Liver (tissue), 9 donors: ENCODE results near the gene WWC2. TPM values are rescaled to one million over a fixed set of nuclear protein-coding genes. Genes with fewer than 3 reads are reported as not detected.

Experiments used
- DNase-seq: peaks from one replicate; pipeline ENCODE4 v3.0.0-alpha.2; 2017; ENCODE audit warnings: low spot score
- H3K27ac ChIP-seq, 2 donors: one replicate each; pipeline ENCODE4 v1.7.0; 2013; ENCODE audit warnings: inconsistent platforms in 2 of 2, low read length in 2 of 2, control low read depth in 1 of 2, low read depth in 1 of 2, mild to moderate bottlenecking in 1 of 2
- H3K27me3 ChIP-seq, 4 donors: one replicate each; pipeline versions ENCODE4 v1.6.1 to v1.7.0; 2013; ENCODE audit warnings: low read length in 3 of 4, inconsistent platforms in 1 of 4, mild to moderate bottlenecking in 1 of 4, moderate library complexity in 1 of 4; ENCODE audit not compliant: control insufficient read depth in 4 of 4, insufficient read depth in 4 of 4
- H3K36me3 ChIP-seq, 4 donors: one replicate each; pipeline versions ENCODE4 v1.6.1 to v1.7.0; 2013; ENCODE audit warnings: low read length in 3 of 4, mild to moderate bottlenecking in 3 of 4, low read depth in 1 of 4, moderate library complexity in 1 of 4; ENCODE audit not compliant: control insufficient read depth in 4 of 4, insufficient read depth in 3 of 4
- H3K4me1 ChIP-seq, 4 donors: one replicate each; pipeline versions ENCODE4 v1.6.1 to v1.7.0; 2013; ENCODE audit warnings: low read length in 3 of 4, mild to moderate bottlenecking in 3 of 4, moderate library complexity in 1 of 4; ENCODE audit not compliant: control insufficient read depth in 4 of 4, insufficient read depth in 4 of 4
- H3K4me3 ChIP-seq, 3 donors: one replicate each; pipeline versions ENCODE4 v1.6.1 to v1.7.0; 2013; ENCODE audit warnings: low read length in 3 of 3, control low read depth in 1 of 3, low read depth in 1 of 3, mild to moderate bottlenecking in 1 of 3
- H3K9ac ChIP-seq, 2 donors: one replicate each; pipeline ENCODE4 v1.7.0; 2013; ENCODE audit warnings: low read length in 2 of 2, mild to moderate bottlenecking in 2 of 2, moderate library complexity in 2 of 2, control low read depth in 1 of 2, low read depth in 1 of 2
- H3K9me3 ChIP-seq, 4 donors: one replicate each; pipeline versions ENCODE4 v1.6.1 to v1.7.0; 2013; ENCODE audit warnings: low read length in 3 of 4; ENCODE audit not compliant: control insufficient read depth in 4 of 4
- EGR1 ChIP-seq, 2 donors: IDR thresholded peaks; 2 replicates each; pipeline ENCODE4 v1.6.1; 2016 to 2018; ENCODE audit warnings: antibody characterized with exemption in 2 of 2, low read depth in 2 of 2
- FOXA1 ChIP-seq: IDR thresholded peaks from 2 replicates; pipeline ENCODE4 v1.6.1; 2016; ENCODE audit warnings: antibody characterized with exemption
- FOXA2 ChIP-seq: IDR thresholded peaks from 2 replicates; pipeline ENCODE4 v1.6.1; 2016; ENCODE audit warnings: antibody characterized with exemption
- HNF4G ChIP-seq: IDR thresholded peaks from 2 replicates; pipeline ENCODE4 v1.6.1; 2016; ENCODE audit warnings: antibody characterized with exemption
- JUND ChIP-seq, 2 donors: IDR thresholded peaks; 2 replicates each; pipeline ENCODE4 v1.6.1; 2016; ENCODE audit warnings: antibody characterized with exemption in 2 of 2
- NR2F2 ChIP-seq: IDR thresholded peaks from 2 replicates; pipeline ENCODE4 v1.6.1; 2016; ENCODE audit warnings: antibody characterized with exemption
- RAD21 ChIP-seq, 2 donors: IDR thresholded peaks; 2 replicates each; pipeline ENCODE4 v1.6.1; 2016; ENCODE audit warnings: antibody characterized with exemption in 2 of 2, mild to moderate bottlenecking in 2 of 2
- RXRA ChIP-seq, 2 donors: IDR thresholded peaks; 2 replicates each; pipeline ENCODE4 v1.6.1; 2017 to 2018; ENCODE audit warnings: antibody characterized with exemption in 2 of 2, mild to moderate bottlenecking in 1 of 2
- SP1 ChIP-seq: IDR thresholded peaks from 2 replicates; pipeline ENCODE4 v1.6.1; 2018; ENCODE audit warnings: antibody characterized with exemption, mild to moderate bottlenecking
- TAF1 ChIP-seq: conservative IDR thresholded peaks from 2 replicates; pipeline ENCODE4 v1.6.1; 2016; ENCODE audit warnings: antibody characterized with exemption, mild to moderate bottlenecking
- YY1 ChIP-seq: IDR thresholded peaks from 2 replicates; pipeline ENCODE4 v1.6.1; 2016; ENCODE audit warnings: antibody characterized with exemption, mild to moderate bottlenecking
- WGBS: extraction: QIAGEN DNeasy Blood & Tissue Kit; methylation state at CpG from one replicate; pipeline ENCODE4 v1.1.7; 2013; 5-methylcytosine and 5-hydroxymethylcytosine counted together
- polyA plus RNA-seq, 2 donors: library from polyadenylated mRNA; stranded (reverse) in 1 of 2; unstranded in 1 of 2; fragments of 200-250 nt in 1 of 2; fragments of >200 nt in 1 of 2; fragmentation: Nextera tagmentation in 1 of 2; extraction: Ambion mirVana in 1 of 2; gene quantifications; one replicate each; pipeline versions ENCODE4 v1.2.1 to v1.2.3, GENCODE V29; 2013 to 2015
- total RNA-seq, 2 donors: library from RNA; depleted of rRNA; stranded (reverse); fragments of >200 nt; gene quantifications; one replicate each; pipeline ENCODE4 v1.2.3, GENCODE V29; 2014
- TF ChIP-seq, protein P1 (sequence below): IDR thresholded peaks from 2 replicates; pipeline ENCODE4 v1.6.1; 2016; ENCODE audit warnings: antibody characterized with exemption
- TF ChIP-seq, protein P2 (sequence below): IDR thresholded peaks from 2 replicates; pipeline ENCODE4 v1.6.1; 2016; ENCODE audit warnings: antibody characterized with exemption, mild to moderate bottlenecking
- TF ChIP-seq, protein P3 (sequence below): IDR thresholded peaks from 2 replicates; pipeline ENCODE4 v1.6.1; 2016; ENCODE audit warnings: antibody characterized with exemption
- TF ChIP-seq, protein P4 (sequence below): fragments of 150-350 bp; IDR thresholded peaks from 2 replicates; pipeline ENCODE4 v1.5.1; 2017; ENCODE audit warnings: improper control_type of control experiment, low read depth, low read length; ENCODE audit not compliant: missing input control
- TF ChIP-seq, protein P5 (sequence below): IDR thresholded peaks from 2 replicates; pipeline ENCODE4 v1.6.1; 2016; ENCODE audit warnings: antibody characterized with exemption
- donor health status: healthy.
- donor health status: healthy.
- donor health status: healthy.
- donor health status: healthy.
- donor health status: healthy.

The WWC2 gene
- total and polyA plus RNA-seq, 4 donors = 8.6 to 60.1 (median 13.3) TPM

DNA sequence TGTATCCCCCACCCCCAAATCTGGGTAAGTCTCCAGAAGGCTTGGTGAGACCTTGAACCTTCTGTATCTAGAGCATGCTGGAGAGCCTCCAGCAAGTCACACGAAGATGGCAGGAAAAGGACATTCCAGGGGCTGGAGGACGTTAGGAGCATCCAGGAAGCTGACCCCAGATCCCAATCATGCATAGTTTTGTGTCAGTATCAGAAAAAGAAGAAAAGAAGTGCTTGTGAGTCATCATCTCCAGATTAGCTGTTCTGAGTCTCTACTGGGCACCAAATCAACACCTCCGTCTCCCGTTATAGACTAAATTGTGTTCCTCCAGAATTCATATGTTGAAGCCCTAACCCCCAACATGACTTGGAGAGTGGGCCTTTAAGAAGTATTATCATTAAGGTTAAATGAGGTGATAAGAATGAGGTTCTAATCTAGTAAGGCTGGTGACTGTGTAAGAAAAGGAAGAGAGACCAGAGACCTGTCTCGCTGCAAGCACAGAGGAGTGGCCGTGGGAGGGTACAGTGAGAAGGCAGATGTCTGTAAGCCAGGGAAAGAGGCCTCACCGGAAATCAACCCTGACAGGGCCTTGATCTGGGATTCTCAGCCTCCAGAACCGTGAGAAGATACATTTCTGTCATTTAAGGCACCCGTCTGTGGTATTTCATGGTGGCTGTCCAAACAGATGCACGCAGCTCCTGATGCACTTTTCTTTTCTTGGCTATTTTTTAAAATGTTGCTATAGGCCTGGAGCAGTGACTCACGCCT is 261.3 kb downstream of the WWC2 start:
- Histone ChIP-seq H3K27me3 (no peaks in the 10 kb centered on the region), H3K27ac (no peak overlapping the region), H3K4me1 (no peaks in the 10 kb centered on the region), H3K36me3 (no peaks in the 10 kb centered on the region), H3K9ac (no peak overlapping the region), H3K4me3 (no peak overlapping the region), H3K9me3 (peaks cover 0 to 1% (median 0%) of the 10 kb centered on the region in 4 donors)
- 80% methylated on average over 11 of the region's 11 CpGs for WGBS
- TF ChIP-seq, protein P1, sequence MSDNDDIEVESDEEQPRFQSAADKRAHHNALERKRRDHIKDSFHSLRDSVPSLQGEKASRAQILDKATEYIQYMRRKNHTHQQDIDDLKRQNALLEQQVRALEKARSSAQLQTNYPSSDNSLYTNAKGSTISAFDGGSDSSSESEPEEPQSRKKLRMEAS = no peak
- TF ChIP-seq SP1 = no peak
- TF ChIP-seq NR2F2 = no peak
- TF ChIP-seq, protein P2, sequence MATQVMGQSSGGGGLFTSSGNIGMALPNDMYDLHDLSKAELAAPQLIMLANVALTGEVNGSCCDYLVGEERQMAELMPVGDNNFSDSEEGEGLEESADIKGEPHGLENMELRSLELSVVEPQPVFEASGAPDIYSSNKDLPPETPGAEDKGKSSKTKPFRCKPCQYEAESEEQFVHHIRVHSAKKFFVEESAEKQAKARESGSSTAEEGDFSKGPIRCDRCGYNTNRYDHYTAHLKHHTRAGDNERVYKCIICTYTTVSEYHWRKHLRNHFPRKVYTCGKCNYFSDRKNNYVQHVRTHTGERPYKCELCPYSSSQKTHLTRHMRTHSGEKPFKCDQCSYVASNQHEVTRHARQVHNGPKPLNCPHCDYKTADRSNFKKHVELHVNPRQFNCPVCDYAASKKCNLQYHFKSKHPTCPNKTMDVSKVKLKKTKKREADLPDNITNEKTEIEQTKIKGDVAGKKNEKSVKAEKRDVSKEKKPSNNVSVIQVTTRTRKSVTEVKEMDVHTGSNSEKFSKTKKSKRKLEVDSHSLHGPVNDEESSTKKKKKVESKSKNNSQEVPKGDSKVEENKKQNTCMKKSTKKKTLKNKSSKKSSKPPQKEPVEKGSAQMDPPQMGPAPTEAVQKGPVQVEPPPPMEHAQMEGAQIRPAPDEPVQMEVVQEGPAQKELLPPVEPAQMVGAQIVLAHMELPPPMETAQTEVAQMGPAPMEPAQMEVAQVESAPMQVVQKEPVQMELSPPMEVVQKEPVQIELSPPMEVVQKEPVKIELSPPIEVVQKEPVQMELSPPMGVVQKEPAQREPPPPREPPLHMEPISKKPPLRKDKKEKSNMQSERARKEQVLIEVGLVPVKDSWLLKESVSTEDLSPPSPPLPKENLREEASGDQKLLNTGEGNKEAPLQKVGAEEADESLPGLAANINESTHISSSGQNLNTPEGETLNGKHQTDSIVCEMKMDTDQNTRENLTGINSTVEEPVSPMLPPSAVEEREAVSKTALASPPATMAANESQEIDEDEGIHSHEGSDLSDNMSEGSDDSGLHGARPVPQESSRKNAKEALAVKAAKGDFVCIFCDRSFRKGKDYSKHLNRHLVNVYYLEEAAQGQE = no peak
- TF ChIP-seq, protein P3, sequence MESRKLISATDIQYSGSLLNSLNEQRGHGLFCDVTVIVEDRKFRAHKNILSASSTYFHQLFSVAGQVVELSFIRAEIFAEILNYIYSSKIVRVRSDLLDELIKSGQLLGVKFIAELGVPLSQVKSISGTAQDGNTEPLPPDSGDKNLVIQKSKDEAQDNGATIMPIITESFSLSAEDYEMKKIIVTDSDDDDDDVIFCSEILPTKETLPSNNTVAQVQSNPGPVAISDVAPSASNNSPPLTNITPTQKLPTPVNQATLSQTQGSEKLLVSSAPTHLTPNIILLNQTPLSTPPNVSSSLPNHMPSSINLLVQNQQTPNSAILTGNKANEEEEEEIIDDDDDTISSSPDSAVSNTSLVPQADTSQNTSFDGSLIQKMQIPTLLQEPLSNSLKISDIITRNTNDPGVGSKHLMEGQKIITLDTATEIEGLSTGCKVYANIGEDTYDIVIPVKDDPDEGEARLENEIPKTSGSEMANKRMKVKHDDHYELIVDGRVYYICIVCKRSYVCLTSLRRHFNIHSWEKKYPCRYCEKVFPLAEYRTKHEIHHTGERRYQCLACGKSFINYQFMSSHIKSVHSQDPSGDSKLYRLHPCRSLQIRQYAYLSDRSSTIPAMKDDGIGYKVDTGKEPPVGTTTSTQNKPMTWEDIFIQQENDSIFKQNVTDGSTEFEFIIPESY = no peak
- no peak for TF ChIP-seq TAF1
- no peak for TF ChIP-seq RXRA (IDR thresholded peaks at IDR 0.05)
- TF ChIP-seq, protein P4, sequence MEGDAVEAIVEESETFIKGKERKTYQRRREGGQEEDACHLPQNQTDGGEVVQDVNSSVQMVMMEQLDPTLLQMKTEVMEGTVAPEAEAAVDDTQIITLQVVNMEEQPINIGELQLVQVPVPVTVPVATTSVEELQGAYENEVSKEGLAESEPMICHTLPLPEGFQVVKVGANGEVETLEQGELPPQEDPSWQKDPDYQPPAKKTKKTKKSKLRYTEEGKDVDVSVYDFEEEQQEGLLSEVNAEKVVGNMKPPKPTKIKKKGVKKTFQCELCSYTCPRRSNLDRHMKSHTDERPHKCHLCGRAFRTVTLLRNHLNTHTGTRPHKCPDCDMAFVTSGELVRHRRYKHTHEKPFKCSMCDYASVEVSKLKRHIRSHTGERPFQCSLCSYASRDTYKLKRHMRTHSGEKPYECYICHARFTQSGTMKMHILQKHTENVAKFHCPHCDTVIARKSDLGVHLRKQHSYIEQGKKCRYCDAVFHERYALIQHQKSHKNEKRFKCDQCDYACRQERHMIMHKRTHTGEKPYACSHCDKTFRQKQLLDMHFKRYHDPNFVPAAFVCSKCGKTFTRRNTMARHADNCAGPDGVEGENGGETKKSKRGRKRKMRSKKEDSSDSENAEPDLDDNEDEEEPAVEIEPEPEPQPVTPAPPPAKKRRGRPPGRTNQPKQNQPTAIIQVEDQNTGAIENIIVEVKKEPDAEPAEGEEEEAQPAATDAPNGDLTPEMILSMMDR = no peak
- no peak for TF ChIP-seq FOXA1
- no peak for TF ChIP-seq RAD21 (IDR thresholded peaks at IDR 0.05)
- no peak for TF ChIP-seq YY1
- no peak for TF ChIP-seq EGR1 (IDR thresholded peaks at IDR 0.05; ENCODE audit: low read depth in 2 of 2)
- TF ChIP-seq JUND (IDR thresholded peaks at IDR 0.05) = no peak
- no peak for TF ChIP-seq HNF4G
- TF ChIP-seq FOXA2 = no peak
- DNase-seq = no peak

DNA sequence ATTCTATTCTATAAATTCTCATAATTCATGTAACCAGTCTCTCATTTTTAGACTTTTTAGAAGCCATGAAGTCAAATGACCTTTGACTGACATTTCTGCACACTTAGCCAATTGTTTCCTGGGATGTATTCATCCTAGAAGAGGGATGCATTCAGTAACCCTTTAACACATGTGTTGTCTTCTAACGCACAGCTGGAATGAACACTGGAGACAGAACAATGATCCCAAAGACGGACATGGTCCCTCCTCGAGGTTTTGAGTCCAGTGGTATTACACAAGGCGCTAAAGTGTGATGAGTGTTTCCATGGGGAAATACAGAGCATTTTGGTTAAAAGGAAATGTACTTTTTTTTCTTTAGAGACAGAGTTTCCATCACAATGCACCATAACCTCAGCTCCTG is 263.0 kb downstream of the WWC2 start:
- Histone ChIP-seq H3K9me3 (peaks cover 0 to 1% (median 0%) of the 10 kb centered on the region in 4 donors), H3K4me3 (no peak overlapping the region), H3K36me3 (no peaks in the 10 kb centered on the region), H3K4me1 (peaks cover 0 to 3% (median 0%) of the 10 kb centered on the region in 4 donors), H3K27ac (no peak overlapping the region), H3K9ac (no peak overlapping the region), H3K27me3 (no peaks in the 10 kb centered on the region)
- DNase-seq = no peak
- WGBS = 96% methylated on average over 4 of the region's 4 CpGs
- TF ChIP-seq, protein P2 = no peak
- TF ChIP-seq NR2F2 (no peak), SP1 (no peak), HNF4G (no peak), RXRA (IDR thresholded peaks at IDR 0.05) (no peak), FOXA2 (no peak)
- TF ChIP-seq, protein P1 = no peak
- TF ChIP-seq, protein P5, sequence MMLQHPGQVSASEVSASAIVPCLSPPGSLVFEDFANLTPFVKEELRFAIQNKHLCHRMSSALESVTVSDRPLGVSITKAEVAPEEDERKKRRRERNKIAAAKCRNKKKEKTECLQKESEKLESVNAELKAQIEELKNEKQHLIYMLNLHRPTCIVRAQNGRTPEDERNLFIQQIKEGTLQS = no peak
- TF ChIP-seq, protein P4 = no peak
